ENCODE measurements around the gene TMCC1.
"Not testable (repeated sequence)": the region's sequence is repeated elsewhere in the genome, so short reads cannot be mapped to it uniquely, and the experiment has no call there.

TMCC1 gene

GRCh38 chr3:129708328-129708861, 185.1 kb downstream of the TMCC1 start:
- no peak for DNase-seq

GRCh38 chr3:129705274-129705673, 188.2 kb downstream of the TMCC1 start:
- no peak for DNase-seq

- DNase-seq = no peak
Measured at GRCh38 chr3:129703913-129704312, 189.6 kb downstream of the TMCC1 start.

- no peak for DNase-seq
Measured at GRCh38 chr3:129702934-129703712, 190.4 kb downstream of the TMCC1 start.

GRCh38 chr3:129701161-129701560, 192.3 kb downstream of the TMCC1 start:
- DNase-seq = no peak

- no peak for DNase-seq
Measured at GRCh38 chr3:129699612-129700011, 193.9 kb downstream of the TMCC1 start.

GRCh38 chr3:129699199-129699598, 194.3 kb downstream of the TMCC1 start:
- no peak for DNase-seq

GRCh38 chr3:129697229-129697969, 196.1 kb downstream of the TMCC1 start:
- DNase-seq = no peak

GRCh38 chr3:129696430-129696829, 197.1 kb downstream of the TMCC1 start:
- not testable (repeated sequence) for DNase-seq

- no peak for DNase-seq
Measured at GRCh38 chr3:129695230-129695629, 198.3 kb downstream of the TMCC1 start.

GRCh38 chr3:129694228-129694627, 199.3 kb downstream of the TMCC1 start:
- no peak for DNase-seq

GRCh38 chr3:129692743-129693142, 200.8 kb downstream of the TMCC1 start:
- no peak for DNase-seq

GRCh38 chr3:129690963-129691362, 202.5 kb downstream of the TMCC1 start:
- no peak for DNase-seq

GRCh38 chr3:129690406-129690805, 203.1 kb downstream of the TMCC1 start:
- DNase-seq = peak; percentile 53

- DNase-seq = no peak
Measured at GRCh38 chr3:129689036-129689435, 204.5 kb downstream of the TMCC1 start.

GRCh38 chr3:129688271-129688895, 205.1 kb downstream of the TMCC1 start:
- peak; percentile 96 for DNase-seq

- DNase-seq = no peak
Measured at GRCh38 chr3:129687586-129688125, 205.9 kb downstream of the TMCC1 start.

- DNase-seq = no peak
Measured at GRCh38 chr3:129686941-129687340, 206.6 kb downstream of the TMCC1 start.

- DNase-seq = peak; percentile 41
Measured at GRCh38 chr3:129684270-129684669, 209.2 kb downstream of the TMCC1 start.

- DNase-seq = no peak
Measured at GRCh38 chr3:129683201-129683600, 210.3 kb downstream of the TMCC1 start.

- DNase-seq = no peak
Measured at GRCh38 chr3:129676985-129677384, 216.5 kb downstream of the TMCC1 start.

GRCh38 chr3:129674798-129675123, 218.8 kb downstream of the TMCC1 start:
- DNase-seq = not testable (repeated sequence)

All from COR-L47 (cell line).